ENCODE measurements around the gene NPR1.

- TF ChIP-seq CTCF (IDR thresholded peaks at IDR 0.05) (no peak), POLR2A (IDR thresholded peaks at IDR 0.05) (no peak), EP300 (IDR thresholded peaks at IDR 0.05) (no peak)
Measured at GRCh38 chr1:153647346-153647714, 31.2 kb upstream of the NPR1 start.
